Caco-2 (cell line): ENCODE measurements around the gene ADGRF5. TPM values are rescaled to one million over a fixed set of nuclear protein-coding genes. Genes with fewer than 3 reads are reported as not detected.

Source experiments
- BruUV-seq: library from RNA; stranded (reverse); fragments of 400-500 nt; replicated peaks from 2 replicates; lab custom pipeline; 2021; lab: Mats Ljungman, UMichigan
- CTCF ChIA-PET: fragments of 300-600 bp; sonication (Branson Sonifier 250); formaldehyde crosslinking; loops from one replicate; lab custom pipeline; 2022; ENCODE audit warnings: antibody characterized with exemption; lab: Charles Lee
- POLR2A ChIA-PET: fragments of 300-600 bp; sonication (Branson Sonifier 250); formaldehyde crosslinking; loops from one replicate; lab custom pipeline; 2022; ENCODE audit warnings: antibody characterized with exemption; lab: Charles Lee
- DNase-seq, 2 experiments: peaks; one replicate each; pipeline versions ENCODE4 v3.0.0 to v3.0.0-alpha.2; 2020 to 2022
- H3K27me3 ChIP-seq: replicated peaks from 2 replicates; pipeline ENCODE4 v1.6.0; 2011; ENCODE audit warnings: low read length; ENCODE audit not compliant: control insufficient read depth, insufficient read depth
- H3K36me3 ChIP-seq: 2 replicates; pipeline ENCODE4 v1.5.1; 2011; ENCODE audit warnings: low read length; ENCODE audit not compliant: control insufficient read depth, insufficient read depth
- H3K4me1 ChIP-seq: fragments of 250-450 bp; sonication (Bioruptor Pico); 2 replicates; pipeline ENCODE4 v1.5.1; 2020; ENCODE audit warnings: mild to moderate bottlenecking
- H3K4me3 ChIP-seq: 2 replicates; pipeline ENCODE4 v1.5.1; 2011; ENCODE audit warnings: low read depth, mild to moderate bottlenecking, control low read depth, low read length
- H3K9me3 ChIP-seq: fragments of 250-450 bp; sonication (Bioruptor Pico); 2 replicates; pipeline ENCODE4 v1.5.1; 2020; ENCODE audit warnings: mild to moderate bottlenecking, moderate library complexity
- H3K27ac Mint-ChIP-seq: one replicate; pipeline ENCODE4 v1.8.0; 2022; ENCODE audit warnings: mixed read lengths; ENCODE audit not compliant: unreplicated experiment
- H3K27me3 Mint-ChIP-seq: one replicate; pipeline ENCODE4 v1.8.0; 2022; ENCODE audit warnings: mixed read lengths; ENCODE audit not compliant: insufficient read depth, unreplicated experiment
- H3K36me3 Mint-ChIP-seq: one replicate; pipeline ENCODE4 v1.8.0; 2022; ENCODE audit warnings: mild to moderate bottlenecking, mixed read lengths; ENCODE audit not compliant: insufficient read depth, unreplicated experiment
- H3K4me1 Mint-ChIP-seq: one replicate; pipeline ENCODE4 v1.8.0; 2022; ENCODE audit warnings: low read depth, mixed read lengths; ENCODE audit not compliant: unreplicated experiment
- H3K4me3 Mint-ChIP-seq: one replicate; pipeline ENCODE4 v1.8.0; 2022; ENCODE audit warnings: mild to moderate bottlenecking, moderate library complexity, mixed read lengths; ENCODE audit not compliant: unreplicated experiment
- H3K9me3 Mint-ChIP-seq: one replicate; pipeline ENCODE4 v1.8.0; 2022; ENCODE audit warnings: mixed read lengths; ENCODE audit not compliant: unreplicated experiment
- intact Hi-C: fragments of 100-400 bp; cut with micrococcal nuclease; formaldehyde crosslinking; loops from one replicate; pipeline ENCODE4 v1.10.0; 2022; ENCODE audit not compliant: unreplicated experiment
- total RNA-seq: library from RNA; stranded (reverse); gene quantifications from 2 replicates; pipeline ENCODE4 v1.2.3, GENCODE V29; 2022
- TF ChIP-seq, protein P1 (sequence below), 2 experiments: fragments of 200-600 bp in 1 of 2; IDR thresholded peaks; 1 replicate in 1 of 2; 2 replicates in 1 of 2; pipeline versions ENCODE4 v1.5.1 to v1.8.0; 2011 to 2022; ENCODE audit warnings: antibody characterized with exemption in 1 of 2, control low read depth in 1 of 2, inconsistent platforms in 1 of 2, low read depth in 1 of 2, low read length in 1 of 2, mild to moderate bottlenecking in 1 of 2, moderate library complexity in 1 of 2; ENCODE audit not compliant: insufficient read depth in 1 of 2, severe bottlenecking in 1 of 2, unreplicated experiment in 1 of 2

The ADGRF5 gene
- total RNA-seq, 1 experiment from 2014 or later, result not detected

DNA sequence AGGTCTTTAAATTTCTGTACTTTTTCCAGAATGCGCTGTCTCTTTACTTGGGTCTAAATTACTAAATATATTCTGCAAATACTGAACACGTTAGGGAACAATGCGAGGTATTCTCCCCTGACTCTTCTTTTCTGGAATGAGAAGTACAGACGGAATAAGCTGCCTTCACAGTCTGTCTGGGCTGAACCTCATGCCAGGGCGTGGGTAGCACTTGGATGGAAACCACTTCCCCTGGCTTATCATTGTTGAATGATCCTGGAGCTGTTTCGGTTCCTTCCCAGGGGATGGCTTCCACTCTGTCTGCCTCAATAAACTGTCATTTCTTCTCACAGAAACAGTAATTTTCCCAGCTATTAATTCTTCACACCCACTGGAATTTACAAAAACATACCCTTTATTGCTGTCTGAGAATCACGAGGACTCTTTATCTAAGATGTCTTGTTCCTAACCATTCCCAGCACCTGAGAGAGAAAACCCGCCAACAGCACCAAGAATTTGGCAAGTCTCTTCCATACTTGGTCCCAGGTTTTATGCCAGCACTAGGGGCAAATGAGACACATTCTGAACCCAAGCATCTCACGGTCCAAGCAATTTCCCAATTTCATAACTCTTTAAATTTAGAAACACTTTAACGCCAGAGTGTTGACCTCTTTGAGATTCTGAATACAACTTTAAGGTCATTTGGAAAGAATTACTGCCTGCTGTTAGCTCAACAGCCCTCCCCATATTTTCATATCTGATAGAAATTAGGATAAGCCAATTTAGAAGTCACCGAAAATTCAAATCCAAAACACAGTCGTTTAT is 43.2 kb upstream of the ADGRF5 start:
- TF ChIP-seq, protein P1, sequence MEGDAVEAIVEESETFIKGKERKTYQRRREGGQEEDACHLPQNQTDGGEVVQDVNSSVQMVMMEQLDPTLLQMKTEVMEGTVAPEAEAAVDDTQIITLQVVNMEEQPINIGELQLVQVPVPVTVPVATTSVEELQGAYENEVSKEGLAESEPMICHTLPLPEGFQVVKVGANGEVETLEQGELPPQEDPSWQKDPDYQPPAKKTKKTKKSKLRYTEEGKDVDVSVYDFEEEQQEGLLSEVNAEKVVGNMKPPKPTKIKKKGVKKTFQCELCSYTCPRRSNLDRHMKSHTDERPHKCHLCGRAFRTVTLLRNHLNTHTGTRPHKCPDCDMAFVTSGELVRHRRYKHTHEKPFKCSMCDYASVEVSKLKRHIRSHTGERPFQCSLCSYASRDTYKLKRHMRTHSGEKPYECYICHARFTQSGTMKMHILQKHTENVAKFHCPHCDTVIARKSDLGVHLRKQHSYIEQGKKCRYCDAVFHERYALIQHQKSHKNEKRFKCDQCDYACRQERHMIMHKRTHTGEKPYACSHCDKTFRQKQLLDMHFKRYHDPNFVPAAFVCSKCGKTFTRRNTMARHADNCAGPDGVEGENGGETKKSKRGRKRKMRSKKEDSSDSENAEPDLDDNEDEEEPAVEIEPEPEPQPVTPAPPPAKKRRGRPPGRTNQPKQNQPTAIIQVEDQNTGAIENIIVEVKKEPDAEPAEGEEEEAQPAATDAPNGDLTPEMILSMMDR (IDR thresholded peaks at IDR 0.05; ENCODE audit: insufficient read depth in 1 of 2, low read depth in 1 of 2, low read length in 1 of 2, severe bottlenecking in 1 of 2, unreplicated experiment in 1 of 2), result no peak
- H3K9me3 ChIP-seq, result no peaks in the 10 kb centered on the region
- Mint-ChIP-seq H3K27ac (no peak overlapping the region), H3K27me3 (no peaks in the 10 kb centered on the region), H3K4me3 (no peak overlapping the region), H3K4me1 (no peaks in the 10 kb centered on the region), H3K36me3 (no peaks in the 10 kb centered on the region), H3K9me3 (no peaks in the 10 kb centered on the region)
- ChIA-PET CTCF (no interaction called here), POLR2A (no interaction called here)
- no peak overlapping the region for H3K4me3 ChIP-seq
- intact Hi-C loops, result no loop called here
- no TSS peak for BruUV-seq
- no peaks in the 10 kb centered on the region for H3K36me3 ChIP-seq
- DNase-seq, result no peak
- H3K4me1 ChIP-seq, result peaks cover 23% of the 10 kb centered on the region
- no peaks in the 10 kb centered on the region for H3K27me3 ChIP-seq

DNA sequence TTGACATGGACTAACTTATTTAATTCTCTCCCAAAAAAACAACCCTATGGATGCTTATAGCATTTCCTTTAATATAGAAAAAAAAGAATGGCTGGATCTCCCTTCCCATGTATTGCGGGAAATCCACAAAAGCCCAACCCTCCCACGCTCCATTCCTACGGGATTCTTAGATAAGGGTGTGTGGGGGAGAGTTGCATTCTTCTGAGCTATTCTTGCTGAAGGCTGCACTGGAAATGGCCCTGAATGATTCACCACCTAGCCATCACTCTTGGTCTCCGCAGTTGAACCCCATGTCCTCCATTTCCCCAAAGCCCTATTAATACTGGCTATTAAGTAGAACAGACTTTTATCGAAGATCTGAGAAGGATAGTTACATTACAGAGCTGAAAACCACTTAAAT is 41.9 kb upstream of the ADGRF5 start:
- H3K27me3 ChIP-seq, result no peaks in the 10 kb centered on the region
- ChIA-PET CTCF (no interaction called here), POLR2A (no interaction called here)
- Mint-ChIP-seq H3K27me3 (peaks cover 4% of the 10 kb centered on the region), H3K4me3 (no peak overlapping the region), H3K9me3 (no peaks in the 10 kb centered on the region), H3K27ac (no peak overlapping the region), H3K36me3 (no peaks in the 10 kb centered on the region), H3K4me1 (no peaks in the 10 kb centered on the region)
- no TSS peak for BruUV-seq
- H3K36me3 ChIP-seq, result no peaks in the 10 kb centered on the region
- intact Hi-C loops, result no loop called here
- peaks cover 23% of the 10 kb centered on the region for H3K4me1 ChIP-seq
- no peaks in the 10 kb centered on the region for H3K9me3 ChIP-seq
- DNase-seq, result no peak
- TF ChIP-seq, protein P1 (IDR thresholded peaks at IDR 0.05; ENCODE audit: insufficient read depth in 1 of 2, low read depth in 1 of 2, low read length in 1 of 2, severe bottlenecking in 1 of 2, unreplicated experiment in 1 of 2), result no peak
- H3K4me3 ChIP-seq, result no peak overlapping the region

DNA sequence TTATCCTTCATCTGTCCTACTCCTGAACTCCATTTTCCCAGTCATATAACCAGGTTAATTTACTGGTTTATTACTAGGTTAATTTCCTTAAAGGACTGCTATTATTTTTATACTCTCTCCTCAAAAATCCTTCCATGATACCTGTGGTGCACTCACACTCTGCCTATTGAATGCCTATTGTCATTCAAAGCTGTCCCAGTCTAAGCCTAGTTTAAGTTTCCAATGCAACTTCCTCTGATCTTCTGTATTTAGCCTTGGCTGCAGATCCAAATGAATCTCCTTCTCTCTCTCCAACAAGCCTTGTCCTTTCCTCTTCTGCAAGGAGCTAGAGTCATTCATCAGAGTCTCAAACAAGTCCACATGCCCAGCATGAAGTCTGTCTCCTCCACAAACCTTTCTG is 41.3 kb upstream of the ADGRF5 start:
- no peaks in the 10 kb centered on the region for H3K9me3 Mint-ChIP-seq
- POLR2A ChIA-PET, result no interaction called here
- no peak overlapping the region for H3K4me3 Mint-ChIP-seq
- Histone ChIP-seq H3K36me3 (no peaks in the 10 kb centered on the region), H3K4me1 (peaks cover 23% of the 10 kb centered on the region), H3K9me3 (no peaks in the 10 kb centered on the region), H3K27me3 (no peaks in the 10 kb centered on the region), H3K4me3 (no peak overlapping the region)
- H3K27me3 Mint-ChIP-seq, result peaks cover 4% of the 10 kb centered on the region
- TF ChIP-seq, protein P1 (IDR thresholded peaks at IDR 0.05; ENCODE audit: insufficient read depth in 1 of 2, low read depth in 1 of 2, low read length in 1 of 2, severe bottlenecking in 1 of 2, unreplicated experiment in 1 of 2), result no peak
- DNase-seq, result no peak
- H3K4me1 Mint-ChIP-seq, result no peaks in the 10 kb centered on the region
- no TSS peak for BruUV-seq
- CTCF ChIA-PET, result no interaction called here
- H3K27ac Mint-ChIP-seq, result no peak overlapping the region
- no peaks in the 10 kb centered on the region for H3K36me3 Mint-ChIP-seq
- intact Hi-C loops, result no loop called here
